Liver (tissue), 9 donors: Measurements from ENCODE around the gene TSPAN18. TPM values are rescaled to one million over a fixed set of nuclear protein-coding genes. Genes with fewer than 3 reads are reported as not detected.
A peak's percentile ranks its signal among the peaks of the same experiment; 100 is the strongest.

ENCODE experiments used
- DNase-seq: peaks from one replicate; pipeline ENCODE4 v3.0.0-alpha.2; 2017; ENCODE audit warnings: low spot score
- H3K27ac ChIP-seq, 2 donors: one replicate each; pipeline ENCODE4 v1.7.0; 2013; ENCODE audit warnings: inconsistent platforms in 2 of 2, low read length in 2 of 2, control low read depth in 1 of 2, low read depth in 1 of 2, mild to moderate bottlenecking in 1 of 2
- H3K27me3 ChIP-seq, 4 donors: one replicate each; pipeline versions ENCODE4 v1.6.1 to v1.7.0; 2013; ENCODE audit warnings: low read length in 3 of 4, inconsistent platforms in 1 of 4, mild to moderate bottlenecking in 1 of 4, moderate library complexity in 1 of 4; ENCODE audit not compliant: control insufficient read depth in 4 of 4, insufficient read depth in 4 of 4
- H3K36me3 ChIP-seq, 4 donors: one replicate each; pipeline versions ENCODE4 v1.6.1 to v1.7.0; 2013; ENCODE audit warnings: low read length in 3 of 4, mild to moderate bottlenecking in 3 of 4, low read depth in 1 of 4, moderate library complexity in 1 of 4; ENCODE audit not compliant: control insufficient read depth in 4 of 4, insufficient read depth in 3 of 4
- H3K4me1 ChIP-seq, 4 donors: one replicate each; pipeline versions ENCODE4 v1.6.1 to v1.7.0; 2013; ENCODE audit warnings: low read length in 3 of 4, mild to moderate bottlenecking in 3 of 4, moderate library complexity in 1 of 4; ENCODE audit not compliant: control insufficient read depth in 4 of 4, insufficient read depth in 4 of 4
- H3K4me3 ChIP-seq, 3 donors: one replicate each; pipeline versions ENCODE4 v1.6.1 to v1.7.0; 2013; ENCODE audit warnings: low read length in 3 of 3, control low read depth in 1 of 3, low read depth in 1 of 3, mild to moderate bottlenecking in 1 of 3
- H3K9ac ChIP-seq, 2 donors: one replicate each; pipeline ENCODE4 v1.7.0; 2013; ENCODE audit warnings: low read length in 2 of 2, mild to moderate bottlenecking in 2 of 2, moderate library complexity in 2 of 2, control low read depth in 1 of 2, low read depth in 1 of 2
- H3K9me3 ChIP-seq, 4 donors: one replicate each; pipeline versions ENCODE4 v1.6.1 to v1.7.0; 2013; ENCODE audit warnings: low read length in 3 of 4; ENCODE audit not compliant: control insufficient read depth in 4 of 4
- EGR1 ChIP-seq, 2 donors: IDR thresholded peaks; 2 replicates each; pipeline ENCODE4 v1.6.1; 2016 to 2018; ENCODE audit warnings: antibody characterized with exemption in 2 of 2, low read depth in 2 of 2
- FOXA1 ChIP-seq: IDR thresholded peaks from 2 replicates; pipeline ENCODE4 v1.6.1; 2016; ENCODE audit warnings: antibody characterized with exemption
- FOXA2 ChIP-seq: IDR thresholded peaks from 2 replicates; pipeline ENCODE4 v1.6.1; 2016; ENCODE audit warnings: antibody characterized with exemption
- GABPA ChIP-seq, 2 donors: IDR thresholded peaks in 1 of 2; conservative IDR thresholded peaks in 1 of 2; 2 replicates each; pipeline ENCODE4 v1.6.1; 2016; ENCODE audit warnings: antibody characterized with exemption in 2 of 2, mild to moderate bottlenecking in 1 of 2, moderate library complexity in 1 of 2
- HNF4A ChIP-seq, 2 donors: conservative IDR thresholded peaks; 2 replicates each; pipeline ENCODE4 v1.6.1; 2016; ENCODE audit warnings: antibody characterized with exemption in 2 of 2, mild to moderate bottlenecking in 2 of 2
- JUND ChIP-seq, 2 donors: IDR thresholded peaks; 2 replicates each; pipeline ENCODE4 v1.6.1; 2016; ENCODE audit warnings: antibody characterized with exemption in 2 of 2
- RXRA ChIP-seq, 2 donors: IDR thresholded peaks; 2 replicates each; pipeline ENCODE4 v1.6.1; 2017 to 2018; ENCODE audit warnings: antibody characterized with exemption in 2 of 2, mild to moderate bottlenecking in 1 of 2
- YY1 ChIP-seq: IDR thresholded peaks from 2 replicates; pipeline ENCODE4 v1.6.1; 2016; ENCODE audit warnings: antibody characterized with exemption, mild to moderate bottlenecking
- WGBS: extraction: QIAGEN DNeasy Blood & Tissue Kit; methylation state at CpG from one replicate; pipeline ENCODE4 v1.1.7; 2013; 5-methylcytosine and 5-hydroxymethylcytosine counted together
- polyA plus RNA-seq, 2 donors: library from polyadenylated mRNA; stranded (reverse) in 1 of 2; unstranded in 1 of 2; fragments of 200-250 nt in 1 of 2; fragments of >200 nt in 1 of 2; fragmentation: Nextera tagmentation in 1 of 2; extraction: Ambion mirVana in 1 of 2; gene quantifications; one replicate each; pipeline versions ENCODE4 v1.2.1 to v1.2.3, GENCODE V29; 2013 to 2015
- total RNA-seq, 2 donors: library from RNA; depleted of rRNA; stranded (reverse); fragments of >200 nt; gene quantifications; one replicate each; pipeline ENCODE4 v1.2.3, GENCODE V29; 2014
- TF ChIP-seq, protein P1 (sequence below): fragments of 150-350 bp; IDR thresholded peaks from 2 replicates; pipeline ENCODE4 v1.5.1; 2017; ENCODE audit warnings: improper control_type of control experiment, low read depth, low read length; ENCODE audit not compliant: missing input control
- TF ChIP-seq, protein P2 (sequence below): IDR thresholded peaks from 2 replicates; pipeline ENCODE4 v1.6.1; 2016; ENCODE audit warnings: antibody characterized with exemption
- TF ChIP-seq, protein P3 (sequence below): IDR thresholded peaks from 2 replicates; pipeline ENCODE4 v1.6.1; 2016; ENCODE audit warnings: antibody characterized with exemption
- TF ChIP-seq, protein P4 (sequence below): IDR thresholded peaks from 2 replicates; pipeline ENCODE4 v1.6.1; 2016; ENCODE audit warnings: antibody characterized with exemption, mild to moderate bottlenecking
- donor health status: healthy.
- donor health status: healthy.
- donor health status: healthy.
- donor health status: healthy.
- donor health status: healthy.

Gene TSPAN18
- total and polyA plus RNA-seq, 4 donors: 1.2 to 5.0 (median 2.8) TPM

DNA sequence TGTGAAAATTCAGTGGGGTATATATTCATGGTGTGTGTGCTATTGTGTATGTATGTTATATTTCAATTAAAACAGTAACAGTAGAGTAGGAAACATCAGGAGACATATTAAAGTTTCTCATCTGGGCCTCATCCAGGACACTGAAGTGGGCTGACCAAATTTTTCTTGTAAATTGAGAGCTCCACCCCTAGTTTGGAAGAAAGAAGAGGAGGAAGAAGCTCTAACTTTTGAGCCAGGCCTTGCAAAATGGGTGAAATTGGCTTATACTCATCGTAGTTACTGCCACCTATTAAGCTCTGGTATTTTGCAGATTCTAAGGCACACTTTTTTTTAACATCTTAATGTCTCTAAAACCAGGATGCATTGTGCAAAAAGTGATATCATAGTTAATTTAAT is 33.7 kb downstream of the TSPAN18 start:
- H3K4me1 ChIP-seq: no peaks in the 10 kb centered on the region
- TF ChIP-seq FOXA1: no peak
- TF ChIP-seq, protein P1, sequence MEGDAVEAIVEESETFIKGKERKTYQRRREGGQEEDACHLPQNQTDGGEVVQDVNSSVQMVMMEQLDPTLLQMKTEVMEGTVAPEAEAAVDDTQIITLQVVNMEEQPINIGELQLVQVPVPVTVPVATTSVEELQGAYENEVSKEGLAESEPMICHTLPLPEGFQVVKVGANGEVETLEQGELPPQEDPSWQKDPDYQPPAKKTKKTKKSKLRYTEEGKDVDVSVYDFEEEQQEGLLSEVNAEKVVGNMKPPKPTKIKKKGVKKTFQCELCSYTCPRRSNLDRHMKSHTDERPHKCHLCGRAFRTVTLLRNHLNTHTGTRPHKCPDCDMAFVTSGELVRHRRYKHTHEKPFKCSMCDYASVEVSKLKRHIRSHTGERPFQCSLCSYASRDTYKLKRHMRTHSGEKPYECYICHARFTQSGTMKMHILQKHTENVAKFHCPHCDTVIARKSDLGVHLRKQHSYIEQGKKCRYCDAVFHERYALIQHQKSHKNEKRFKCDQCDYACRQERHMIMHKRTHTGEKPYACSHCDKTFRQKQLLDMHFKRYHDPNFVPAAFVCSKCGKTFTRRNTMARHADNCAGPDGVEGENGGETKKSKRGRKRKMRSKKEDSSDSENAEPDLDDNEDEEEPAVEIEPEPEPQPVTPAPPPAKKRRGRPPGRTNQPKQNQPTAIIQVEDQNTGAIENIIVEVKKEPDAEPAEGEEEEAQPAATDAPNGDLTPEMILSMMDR: no peak
- no peak for TF ChIP-seq JUND (IDR thresholded peaks at IDR 0.05)
- TF ChIP-seq, protein P2, sequence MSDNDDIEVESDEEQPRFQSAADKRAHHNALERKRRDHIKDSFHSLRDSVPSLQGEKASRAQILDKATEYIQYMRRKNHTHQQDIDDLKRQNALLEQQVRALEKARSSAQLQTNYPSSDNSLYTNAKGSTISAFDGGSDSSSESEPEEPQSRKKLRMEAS: no peak
- no peak for TF ChIP-seq HNF4A (conservative IDR thresholded peaks at IDR 0.05)
- TF ChIP-seq YY1: no peak
- TF ChIP-seq, protein P3, sequence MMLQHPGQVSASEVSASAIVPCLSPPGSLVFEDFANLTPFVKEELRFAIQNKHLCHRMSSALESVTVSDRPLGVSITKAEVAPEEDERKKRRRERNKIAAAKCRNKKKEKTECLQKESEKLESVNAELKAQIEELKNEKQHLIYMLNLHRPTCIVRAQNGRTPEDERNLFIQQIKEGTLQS: no peak
- TF ChIP-seq FOXA2: no peak
- TF ChIP-seq, protein P4, sequence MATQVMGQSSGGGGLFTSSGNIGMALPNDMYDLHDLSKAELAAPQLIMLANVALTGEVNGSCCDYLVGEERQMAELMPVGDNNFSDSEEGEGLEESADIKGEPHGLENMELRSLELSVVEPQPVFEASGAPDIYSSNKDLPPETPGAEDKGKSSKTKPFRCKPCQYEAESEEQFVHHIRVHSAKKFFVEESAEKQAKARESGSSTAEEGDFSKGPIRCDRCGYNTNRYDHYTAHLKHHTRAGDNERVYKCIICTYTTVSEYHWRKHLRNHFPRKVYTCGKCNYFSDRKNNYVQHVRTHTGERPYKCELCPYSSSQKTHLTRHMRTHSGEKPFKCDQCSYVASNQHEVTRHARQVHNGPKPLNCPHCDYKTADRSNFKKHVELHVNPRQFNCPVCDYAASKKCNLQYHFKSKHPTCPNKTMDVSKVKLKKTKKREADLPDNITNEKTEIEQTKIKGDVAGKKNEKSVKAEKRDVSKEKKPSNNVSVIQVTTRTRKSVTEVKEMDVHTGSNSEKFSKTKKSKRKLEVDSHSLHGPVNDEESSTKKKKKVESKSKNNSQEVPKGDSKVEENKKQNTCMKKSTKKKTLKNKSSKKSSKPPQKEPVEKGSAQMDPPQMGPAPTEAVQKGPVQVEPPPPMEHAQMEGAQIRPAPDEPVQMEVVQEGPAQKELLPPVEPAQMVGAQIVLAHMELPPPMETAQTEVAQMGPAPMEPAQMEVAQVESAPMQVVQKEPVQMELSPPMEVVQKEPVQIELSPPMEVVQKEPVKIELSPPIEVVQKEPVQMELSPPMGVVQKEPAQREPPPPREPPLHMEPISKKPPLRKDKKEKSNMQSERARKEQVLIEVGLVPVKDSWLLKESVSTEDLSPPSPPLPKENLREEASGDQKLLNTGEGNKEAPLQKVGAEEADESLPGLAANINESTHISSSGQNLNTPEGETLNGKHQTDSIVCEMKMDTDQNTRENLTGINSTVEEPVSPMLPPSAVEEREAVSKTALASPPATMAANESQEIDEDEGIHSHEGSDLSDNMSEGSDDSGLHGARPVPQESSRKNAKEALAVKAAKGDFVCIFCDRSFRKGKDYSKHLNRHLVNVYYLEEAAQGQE: no peak
- no peaks in the 10 kb centered on the region for H3K27me3 ChIP-seq
- H3K4me3 ChIP-seq: no peak overlapping the region
- H3K27ac ChIP-seq: no peak overlapping the region
- H3K36me3 ChIP-seq: no peaks in the 10 kb centered on the region
- H3K9me3 ChIP-seq: peaks cover 0 to 7% (median under 1%) of the 10 kb centered on the region in 4 donors
- 76% methylated on average over 1 of the region's 1 CpG for WGBS
- DNase-seq: no peak
- no peak overlapping the region for H3K9ac ChIP-seq

DNA sequence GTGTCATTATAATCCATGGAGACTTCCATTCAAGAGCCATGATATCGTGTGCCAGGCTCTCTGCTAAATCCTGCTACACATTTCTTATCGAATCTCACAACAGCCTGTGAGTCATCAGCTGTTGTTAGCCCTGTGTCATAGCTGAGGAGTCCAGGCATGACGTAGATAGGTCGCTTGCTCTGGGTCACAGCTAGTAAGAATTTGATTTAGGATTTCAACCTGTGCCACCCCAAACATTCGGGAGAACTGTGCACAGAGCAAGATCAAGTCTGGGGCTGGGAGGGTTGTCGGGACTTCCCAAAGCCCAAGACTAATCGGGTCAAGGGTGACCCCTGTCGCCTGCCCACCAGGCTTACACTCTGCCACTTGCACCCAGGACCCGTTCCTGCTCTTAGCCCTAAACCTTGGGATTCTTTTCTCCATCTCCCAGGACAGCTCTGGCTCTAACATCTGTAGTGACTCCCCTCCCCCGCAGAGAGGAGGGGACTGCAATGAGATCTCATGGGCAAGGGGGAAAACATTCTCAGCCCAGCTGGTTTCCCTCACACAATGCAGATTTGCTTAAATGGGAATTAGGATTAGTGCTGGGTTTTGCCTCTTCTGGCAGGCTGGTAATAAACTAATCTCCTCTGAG is 34.3 kb downstream of the TSPAN18 start:
- WGBS: 80% methylated on average over 10 of the region's 10 CpGs
- Histone ChIP-seq H3K4me1 (no peaks in the 10 kb centered on the region), H3K4me3 (no peak overlapping the region), H3K27ac (no peak overlapping the region), H3K9ac (no peak overlapping the region), H3K9me3 (peaks cover 0 to 7% (median under 1%) of the 10 kb centered on the region in 4 donors), H3K27me3 (no peaks in the 10 kb centered on the region), H3K36me3 (no peaks in the 10 kb centered on the region)
- TF ChIP-seq JUND (IDR thresholded peaks at IDR 0.05): peak in 1 of 2 donors; percentile 12
- no peak for TF ChIP-seq HNF4A (conservative IDR thresholded peaks at IDR 0.05)
- no peak for TF ChIP-seq YY1
- TF ChIP-seq, protein P4: no peak
- TF ChIP-seq EGR1 (IDR thresholded peaks at IDR 0.05; ENCODE audit: low read depth in 2 of 2): no peak
- TF ChIP-seq FOXA2: no peak
- no peak for TF ChIP-seq GABPA (IDR thresholded peaks at IDR 0.05 in 1 of 2, conservative IDR thresholded peaks at IDR 0.05 in 1 of 2)
- TF ChIP-seq RXRA (IDR thresholded peaks at IDR 0.05): no peak
- DNase-seq: no peak
